Tibial artery (tissue), 4 donors: Measurements from ENCODE around the gene CLHC1.

ENCODE experiments used
- DNase-seq, 2 donors: peaks; one replicate each; pipeline ENCODE4 v3.0.0-alpha.2; 2019
- H3K27ac ChIP-seq, 2 donors: fragments of 200-600 bp; sonication (generic) in 1 of 2; 1 replicate in 1 of 2; 2 replicates in 1 of 2; pipeline ENCODE4 v1.5.1; 2018 to 2019; ENCODE audit warnings: mild to moderate bottlenecking in 1 of 2
- H3K27me3 ChIP-seq, 2 donors: fragments of 200-600 bp; sonication (generic) in 1 of 2; one replicate each; pipeline versions ENCODE4 v1.5.1 to v1.6.0; 2016 to 2019
- H3K36me3 ChIP-seq, 3 donors: fragments of 200-600 bp; sonication (generic) in 2 of 3; one replicate each; pipeline ENCODE4 v1.5.1; 2016 to 2019; ENCODE audit warnings: mild to moderate bottlenecking in 2 of 3
- H3K4me1 ChIP-seq, 4 donors: fragments of 200-600 bp; sonication (generic) in 2 of 4; 1 replicate in 3 of 4; 2 replicates in 1 of 4; pipeline ENCODE4 v1.5.1; 2016 to 2019
- H3K4me3 ChIP-seq, 2 donors: fragments of 200-600 bp; sonication (generic) in 1 of 2; 1 replicate in 1 of 2; 2 replicates in 1 of 2; pipeline ENCODE4 v1.5.1; 2018 to 2019; ENCODE audit warnings: mild to moderate bottlenecking in 2 of 2
- H3K9me3 ChIP-seq, 3 donors: fragments of 200-600 bp; sonication (generic) in 1 of 3; one replicate each; pipeline ENCODE4 v1.5.1; 2016 to 2019
- intact Hi-C: fragments of 100-400 bp; cut with DNase I; formaldehyde crosslinking; loops from one replicate; pipeline ENCODE4 v1.15.0; 2023; ENCODE audit warnings: low total_unique reads
- TF ChIP-seq, protein P1 (sequence below), 2 experiments: fragments of 200-600 bp in 1 of 2; fragments of 450-650 bp in 1 of 2; IDR thresholded peaks; one replicate each; pipeline ENCODE4 v1.5.1; 2017 to 2019; ENCODE audit warnings: antibody characterized with exemption in 2 of 2, mild to moderate bottlenecking in 1 of 2, moderate library complexity in 1 of 2

The CLHC1 gene

DNA sequence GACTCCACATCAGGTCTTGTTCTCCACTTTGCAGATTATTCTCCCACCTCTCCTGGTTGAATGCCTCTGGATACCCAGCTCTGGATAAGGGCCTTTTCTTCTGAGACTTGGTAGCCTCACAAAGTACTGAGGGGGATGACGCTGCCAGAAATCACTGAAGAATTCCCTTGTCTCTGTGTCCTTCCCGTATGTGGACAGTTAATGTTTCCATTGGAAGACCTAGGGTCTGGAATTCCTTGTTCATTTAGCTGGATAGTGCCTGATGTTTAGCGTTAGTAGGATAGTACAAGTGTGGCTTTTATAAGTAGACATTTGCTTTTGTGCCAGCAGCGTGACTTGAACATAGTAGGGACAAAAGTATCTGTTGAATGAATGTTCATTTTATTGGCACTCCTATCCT, 76.9 kb downstream of the CLHC1 start:
- H3K36me3 ChIP-seq: no peaks in the 10 kb centered on the region
- peak overlapping the region; percentile 68 to 78 for H3K27ac ChIP-seq
- TF ChIP-seq, protein P1, sequence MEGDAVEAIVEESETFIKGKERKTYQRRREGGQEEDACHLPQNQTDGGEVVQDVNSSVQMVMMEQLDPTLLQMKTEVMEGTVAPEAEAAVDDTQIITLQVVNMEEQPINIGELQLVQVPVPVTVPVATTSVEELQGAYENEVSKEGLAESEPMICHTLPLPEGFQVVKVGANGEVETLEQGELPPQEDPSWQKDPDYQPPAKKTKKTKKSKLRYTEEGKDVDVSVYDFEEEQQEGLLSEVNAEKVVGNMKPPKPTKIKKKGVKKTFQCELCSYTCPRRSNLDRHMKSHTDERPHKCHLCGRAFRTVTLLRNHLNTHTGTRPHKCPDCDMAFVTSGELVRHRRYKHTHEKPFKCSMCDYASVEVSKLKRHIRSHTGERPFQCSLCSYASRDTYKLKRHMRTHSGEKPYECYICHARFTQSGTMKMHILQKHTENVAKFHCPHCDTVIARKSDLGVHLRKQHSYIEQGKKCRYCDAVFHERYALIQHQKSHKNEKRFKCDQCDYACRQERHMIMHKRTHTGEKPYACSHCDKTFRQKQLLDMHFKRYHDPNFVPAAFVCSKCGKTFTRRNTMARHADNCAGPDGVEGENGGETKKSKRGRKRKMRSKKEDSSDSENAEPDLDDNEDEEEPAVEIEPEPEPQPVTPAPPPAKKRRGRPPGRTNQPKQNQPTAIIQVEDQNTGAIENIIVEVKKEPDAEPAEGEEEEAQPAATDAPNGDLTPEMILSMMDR (IDR thresholded peaks at IDR 0.05): no peak
- intact Hi-C loops: loop anchor here (5.0 kb wide), 2 partner anchors 43 to 108 kb away; no protein-coding TSS in a partner anchor
- peaks cover 6 to 91% (median 71%) of the 10 kb centered on the region in 4 donors for H3K4me1 ChIP-seq
- DNase-seq: no peak
- H3K9me3 ChIP-seq: no peaks in the 10 kb centered on the region
- H3K27me3 ChIP-seq: no peaks in the 10 kb centered on the region
- no peak overlapping the region for H3K4me3 ChIP-seq

DNA sequence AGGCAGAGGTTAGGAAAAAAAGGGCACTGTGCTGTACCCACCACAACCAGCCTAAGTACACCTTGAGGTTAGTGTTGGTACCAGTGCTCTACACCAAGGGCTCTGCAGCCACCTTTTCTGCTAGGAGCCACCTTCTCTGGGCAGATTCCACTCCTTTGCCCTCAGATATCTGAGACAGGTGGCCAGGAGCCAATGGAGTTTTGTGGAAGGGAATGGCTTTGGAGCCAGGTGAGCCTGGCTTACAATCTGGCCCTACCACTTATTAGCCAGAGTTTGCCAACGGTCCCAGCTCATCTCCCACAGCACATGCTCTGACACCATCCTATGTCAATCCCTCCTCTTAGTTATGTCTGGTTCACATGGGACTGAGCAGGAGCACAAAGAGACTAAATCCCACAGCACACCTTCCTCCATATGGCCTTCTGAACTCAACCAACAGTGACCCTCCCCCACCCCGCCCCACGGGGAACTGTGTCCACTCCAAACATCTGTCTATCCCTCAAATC, 77.5 kb downstream of the CLHC1 start:
- Histone ChIP-seq H3K27me3 (no peaks in the 10 kb centered on the region), H3K4me3 (no peak overlapping the region), H3K4me1 (peaks cover 6 to 85% (median 71%) of the 10 kb centered on the region in 4 donors), H3K9me3 (no peaks in the 10 kb centered on the region), H3K27ac (peak overlapping the region; percentile 68 to 78), H3K36me3 (no peaks in the 10 kb centered on the region)
- TF ChIP-seq, protein P1 (IDR thresholded peaks at IDR 0.05): no peak
- intact Hi-C loops: loop anchor here (5.0 kb wide), 2 partner anchors 42 to 107 kb away; no protein-coding TSS in a partner anchor
- DNase-seq: no peak

DNA sequence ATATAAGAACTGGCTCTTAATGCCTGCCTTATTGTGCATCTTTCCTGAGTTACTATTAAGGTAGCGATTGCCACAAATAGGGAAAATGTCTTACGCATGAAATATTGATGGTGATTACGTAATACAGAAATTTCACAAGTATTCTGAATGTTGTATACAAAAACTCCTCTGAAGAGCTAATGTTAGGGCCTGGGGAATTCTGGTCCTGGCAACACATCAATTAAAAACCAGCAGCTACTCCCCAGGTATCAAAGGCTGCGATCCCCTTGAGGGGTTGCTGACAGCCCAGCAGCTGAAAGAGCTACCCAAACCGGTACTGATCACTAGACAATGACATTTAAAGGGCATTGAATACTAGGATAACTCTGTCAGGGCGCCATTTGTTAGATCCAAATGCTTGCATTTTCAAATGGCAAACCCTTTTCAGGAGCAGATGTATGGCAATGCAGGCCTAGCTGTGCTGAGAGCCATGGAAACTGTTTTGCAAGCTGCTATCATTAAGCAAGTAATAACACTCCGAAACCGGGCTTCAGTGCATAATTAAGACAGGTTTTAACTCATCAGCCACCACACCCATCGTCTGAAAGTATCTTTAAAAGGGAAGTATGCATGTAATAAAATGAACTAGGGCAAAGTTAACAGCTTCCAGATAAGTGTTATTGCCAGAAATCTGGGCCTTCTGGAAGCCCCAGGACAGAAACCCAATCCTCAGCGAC, 78.4 kb downstream of the CLHC1 start:
- Histone ChIP-seq H3K9me3 (no peaks in the 10 kb centered on the region), H3K4me3 (no peak overlapping the region), H3K4me1 (peaks cover 0 to 77% (median 63%) of the 10 kb centered on the region in 4 donors), H3K27ac (peak overlapping the region; percentile 68 to 78), H3K27me3 (no peaks in the 10 kb centered on the region), H3K36me3 (no peaks in the 10 kb centered on the region)
- TF ChIP-seq, protein P1 (IDR thresholded peaks at IDR 0.05): no peak
- DNase-seq: no peak
- intact Hi-C loops: no loop called here

DNA sequence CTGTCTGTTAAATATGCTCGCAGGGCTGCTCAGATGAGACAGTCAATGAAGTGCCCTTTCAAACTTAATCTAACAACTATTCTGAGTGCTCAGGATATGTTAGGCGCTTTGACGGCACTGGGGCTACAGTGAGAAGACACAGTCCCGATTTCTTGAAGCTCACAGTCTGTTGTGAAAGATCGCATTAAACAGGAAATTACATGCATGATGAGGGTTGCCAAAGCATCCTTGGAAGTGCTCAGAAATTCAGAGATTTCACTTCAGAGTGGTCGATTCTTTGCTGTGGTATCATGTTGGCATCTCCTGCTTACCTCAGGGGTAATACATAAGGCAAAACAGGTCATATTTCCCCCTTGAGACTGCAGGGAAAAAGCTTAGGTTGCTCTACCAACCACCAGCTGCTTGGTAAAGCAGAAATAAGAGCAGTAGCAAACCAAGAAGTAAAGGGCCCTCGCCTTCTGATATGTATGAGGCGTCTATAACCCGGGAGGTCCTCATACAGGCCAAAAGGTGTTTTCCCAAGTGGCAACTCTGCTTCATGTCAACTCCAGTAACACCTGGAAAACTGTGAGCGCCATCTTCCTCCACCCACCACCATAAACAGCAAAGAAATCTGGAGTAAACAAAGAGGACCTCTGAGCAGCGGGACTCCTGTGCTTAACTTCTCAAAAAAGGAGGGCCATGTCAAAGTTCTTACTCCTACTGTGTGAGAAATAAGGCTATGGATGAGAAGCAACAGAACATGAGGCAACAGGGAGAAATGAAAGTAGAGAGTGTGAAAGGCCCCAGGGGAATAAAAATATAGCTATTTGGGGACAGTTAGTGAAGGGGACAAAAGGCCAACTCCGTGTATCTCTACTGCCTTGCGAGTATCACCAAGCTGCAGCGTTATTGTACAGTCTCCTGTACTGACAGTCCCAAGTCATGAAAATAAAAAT, 79.3 kb downstream of the CLHC1 start:
- intact Hi-C loops: no loop called here
- Histone ChIP-seq H3K9me3 (no peaks in the 10 kb centered on the region), H3K27ac (peak overlapping the region; percentile 68 to 78), H3K36me3 (no peaks in the 10 kb centered on the region), H3K4me1 (peaks cover 0 to 67% (median 53%) of the 10 kb centered on the region in 4 donors), H3K27me3 (no peaks in the 10 kb centered on the region), H3K4me3 (no peak overlapping the region)
- no peak for DNase-seq
- TF ChIP-seq, protein P1 (IDR thresholded peaks at IDR 0.05): no peak

DNA sequence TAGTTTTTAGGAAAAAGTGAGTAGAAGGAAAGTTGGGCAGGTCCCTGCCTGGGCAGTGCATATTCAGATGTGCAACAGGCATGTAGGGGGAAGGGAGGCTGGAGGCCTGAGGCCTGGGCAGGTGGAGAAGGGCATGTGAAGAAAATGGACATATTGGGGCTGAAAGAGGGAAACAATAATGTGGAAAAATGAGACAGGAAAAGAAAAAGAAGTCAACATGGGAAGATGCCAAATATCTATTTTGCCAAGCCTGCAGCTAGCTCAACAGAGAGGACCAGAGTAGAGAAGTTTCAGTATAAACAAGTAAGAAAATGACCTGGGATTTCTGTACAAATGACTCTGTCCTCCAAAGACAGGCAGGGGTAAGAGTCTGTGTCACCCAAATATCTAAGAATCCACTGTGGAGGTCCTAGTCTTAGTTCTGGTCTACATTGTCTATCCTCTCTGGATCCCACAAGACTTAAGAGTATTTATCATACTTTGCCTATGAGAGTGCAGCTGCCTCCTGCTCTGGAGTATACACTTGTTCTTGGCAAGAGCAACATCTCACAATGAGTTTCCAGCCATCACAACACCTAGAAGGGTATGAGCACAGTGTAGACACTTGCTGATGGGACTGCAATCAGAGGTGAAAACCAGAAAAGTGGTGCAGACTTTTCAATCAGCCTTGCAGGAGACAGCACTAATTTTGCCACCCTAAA, 80.2 kb downstream of the CLHC1 start:
- Histone ChIP-seq H3K27ac (peak overlapping the region; percentile 2 to 78), H3K27me3 (no peaks in the 10 kb centered on the region), H3K9me3 (no peaks in the 10 kb centered on the region), H3K4me1 (peaks cover 0 to 58% (median 45%) of the 10 kb centered on the region in 4 donors), H3K4me3 (no peak overlapping the region), H3K36me3 (no peaks in the 10 kb centered on the region)
- intact Hi-C loops: no loop called here
- TF ChIP-seq, protein P1 (IDR thresholded peaks at IDR 0.05): no peak
- DNase-seq: no peak
